GM19372 (cell line): ENCODE measurements around the gene ZBTB21.
"Not testable (repeated sequence)": the region's sequence is repeated elsewhere in the genome, so short reads cannot be mapped to it uniquely, and the experiment has no call there.

Experiments
- ATAC-seq: cut with Tn5 transposase; IDR thresholded peaks from one replicate; pipeline ENCODE4 v1.9.1; 2021; ENCODE audit warnings: mild to moderate bottlenecking, low read depth, moderate library complexity; ENCODE audit not compliant: unreplicated experiment

ZBTB21 gene

DNA sequence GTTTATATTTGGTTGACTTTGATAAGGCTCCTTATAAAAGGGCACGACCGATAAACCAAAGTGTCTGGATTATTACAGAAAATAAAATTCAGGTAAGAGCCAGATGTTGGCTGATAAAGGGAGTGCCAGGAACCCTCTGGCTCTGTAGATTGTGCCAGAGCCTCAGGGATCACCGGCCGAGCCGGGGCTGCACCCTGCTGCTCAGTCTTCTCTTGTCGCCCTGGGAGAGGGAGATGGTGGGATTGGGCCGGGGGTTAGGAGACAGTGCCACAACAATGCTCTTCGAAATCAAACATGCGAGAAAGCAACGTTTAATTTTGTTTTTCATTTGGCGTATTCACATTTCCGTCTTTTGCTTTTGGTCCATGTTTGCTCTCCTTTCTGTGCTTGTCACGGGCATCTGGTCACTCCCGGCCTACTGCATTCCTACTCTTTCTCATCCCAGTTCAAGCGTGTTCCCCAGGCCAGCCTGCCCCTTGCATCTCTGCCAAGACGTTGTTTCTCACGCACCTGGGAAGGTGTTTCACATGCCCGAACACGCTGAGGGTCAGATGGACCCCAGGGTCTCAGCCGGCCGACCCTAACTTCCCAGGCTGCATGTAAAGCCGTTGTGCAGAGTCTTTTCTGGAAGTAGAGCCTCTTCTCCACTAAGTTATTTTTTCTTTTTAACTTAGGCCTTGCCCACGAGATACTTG lies 37.5 kb downstream of the ZBTB21 start:
- no peak for ATAC-seq

- ATAC-seq, result no peak
Measured at GRCh38 chr21:41971891-41972290, 38.3 kb downstream of the ZBTB21 start.

- no peak for ATAC-seq
Measured at GRCh38 chr21:41970751-41971653, 39.2 kb downstream of the ZBTB21 start.

- ATAC-seq, result no peak
Measured at GRCh38 chr21:41970106-41970391, 40.1 kb downstream of the ZBTB21 start.

DNA sequence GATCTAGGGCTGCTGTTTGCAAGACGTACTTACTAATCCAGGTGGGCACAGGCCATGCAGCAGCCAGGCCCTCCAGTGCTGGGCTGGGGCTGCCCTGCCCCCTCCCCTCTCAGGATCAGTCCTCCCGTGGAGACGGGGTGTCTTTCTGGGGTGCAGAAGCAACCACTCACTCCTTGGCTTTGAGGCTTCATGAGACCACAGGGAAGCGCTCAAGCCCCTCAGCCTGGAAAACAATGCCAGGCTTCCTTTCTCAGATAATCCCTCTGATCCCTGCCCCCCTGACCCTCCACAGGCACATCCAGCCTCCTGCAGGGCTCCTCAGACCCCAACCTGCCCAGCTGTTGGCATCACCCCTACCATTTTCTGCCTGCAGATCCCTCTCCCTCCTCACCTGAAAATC lies 42.5 kb downstream of the ZBTB21 start:
- ATAC-seq, result no peak

GRCh38 chr21:41966872-41967621 lies 43.1 kb downstream of the ZBTB21 start:
- no peak for ATAC-seq

GRCh38 chr21:41966041-41966833 lies 43.9 kb downstream of the ZBTB21 start:
- no peak for ATAC-seq

DNA sequence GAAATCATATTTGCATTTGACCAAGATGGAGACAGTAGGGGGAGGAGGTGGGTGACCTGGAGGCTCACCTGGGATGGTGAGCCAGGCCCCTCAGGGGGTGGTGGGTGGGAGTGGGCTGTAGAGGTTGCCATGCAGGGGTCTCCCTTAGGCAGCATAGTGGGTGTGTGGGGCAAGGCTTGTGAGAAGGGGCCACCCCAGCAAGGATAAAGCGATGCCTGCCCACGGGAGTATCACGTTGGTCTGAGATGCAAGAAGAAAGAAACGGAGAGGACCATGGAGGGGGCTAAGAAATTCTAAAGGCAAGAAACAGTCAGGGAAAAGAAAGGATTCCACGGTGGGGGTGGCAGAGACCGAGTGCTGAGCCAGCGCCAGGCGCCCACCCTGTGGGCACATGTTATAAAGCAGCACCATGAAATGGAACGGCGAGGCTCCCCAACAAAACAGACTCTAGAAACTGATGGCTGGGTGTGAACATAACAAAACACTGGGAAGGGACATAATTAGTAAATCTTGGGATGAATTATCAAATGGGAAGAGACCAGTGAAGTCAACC lies 44.6 kb downstream of the ZBTB21 start:
- ATAC-seq, result no peak

DNA sequence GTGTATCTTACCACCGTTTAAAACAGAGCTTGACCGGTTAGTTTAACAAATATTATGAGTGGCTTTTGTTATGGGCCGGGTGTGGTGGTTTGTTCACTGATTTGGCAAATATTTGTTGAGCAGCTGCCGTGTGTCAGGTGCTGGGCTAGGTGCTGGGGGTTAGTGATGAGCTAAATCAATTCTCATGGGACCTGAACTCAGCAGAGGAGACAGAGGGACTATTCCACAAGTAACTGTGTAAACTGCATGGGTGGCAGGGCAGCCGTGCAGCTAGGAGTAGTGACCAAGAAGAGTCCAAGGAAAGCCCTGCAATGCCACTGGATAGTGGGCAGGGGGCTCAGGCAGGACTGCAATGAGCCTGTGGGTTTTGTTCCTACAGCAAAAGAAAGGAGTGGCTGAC lies 45.1 kb downstream of the ZBTB21 start:
- ATAC-seq, result no peak

DNA sequence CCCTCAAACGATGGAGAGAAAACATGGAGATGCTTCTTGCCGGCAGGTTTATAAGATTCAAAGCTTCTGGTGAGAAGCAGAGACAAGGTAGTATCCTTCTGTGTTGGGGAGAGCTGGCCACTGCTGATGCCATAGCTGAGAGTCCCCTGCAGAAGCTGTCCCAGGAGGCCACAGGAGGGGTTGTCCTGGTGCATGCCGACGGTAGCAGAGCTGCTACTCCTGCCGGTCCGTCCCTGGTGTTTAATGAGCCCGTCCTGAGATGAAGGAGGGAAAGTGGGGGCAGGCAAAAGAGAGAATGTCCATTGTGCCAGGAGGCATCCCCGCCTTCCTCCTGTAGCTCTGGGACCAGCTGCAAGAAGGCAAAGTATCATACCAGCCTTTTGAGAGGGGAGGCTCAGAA lies 46.0 kb downstream of the ZBTB21 start:
- no peak for ATAC-seq

GRCh38 chr21:41962425-41962966 lies 47.7 kb downstream of the ZBTB21 start:
- no peak for ATAC-seq

DNA sequence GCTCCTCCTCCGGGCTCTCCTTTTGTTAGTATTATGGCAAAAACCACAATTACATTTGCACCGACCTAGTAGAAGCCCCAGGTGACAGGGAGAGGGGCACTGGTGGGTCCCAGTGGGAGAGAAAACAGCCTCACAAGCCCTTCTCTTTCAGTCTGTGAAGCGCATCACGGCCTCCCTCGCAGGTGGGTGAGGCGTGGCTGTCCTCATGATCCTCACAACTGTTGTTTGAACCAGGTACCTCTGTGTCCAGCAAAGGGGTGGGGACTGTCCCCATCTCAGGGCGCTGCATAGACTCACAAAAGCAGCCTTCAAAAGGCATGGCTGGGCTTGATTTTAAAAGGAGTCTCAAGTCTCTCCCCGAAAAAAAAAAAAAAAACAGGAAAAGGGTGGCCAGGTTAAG lies 48.4 kb downstream of the ZBTB21 start:
- ATAC-seq, result no peak

GRCh38 chr21:41961282-41961701 lies 48.9 kb downstream of the ZBTB21 start:
- ATAC-seq, result no peak

- ATAC-seq, result no peak
Measured at GRCh38 chr21:41960386-41960785, 49.8 kb downstream of the ZBTB21 start.

DNA sequence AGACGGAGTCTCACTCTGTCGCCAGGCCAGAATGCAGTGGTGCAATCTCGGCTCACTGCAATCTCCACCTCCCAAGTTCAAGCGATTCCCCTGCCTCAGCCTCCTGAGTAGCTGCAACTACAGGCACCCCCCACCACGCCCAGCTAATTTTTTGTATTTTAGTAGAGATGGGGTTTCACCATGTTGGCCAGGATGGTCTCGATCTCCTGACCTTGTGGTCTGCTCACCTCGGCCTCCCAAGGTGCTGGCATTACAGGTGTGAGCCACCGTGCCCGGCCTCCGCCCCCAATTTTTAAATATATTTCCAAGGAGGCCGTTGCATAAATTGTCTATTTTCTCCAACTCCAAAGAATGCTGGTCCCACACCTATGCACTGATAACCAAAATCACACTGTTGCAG lies 50.5 kb downstream of the ZBTB21 start:
- not testable (repeated sequence) for ATAC-seq

GRCh38 chr21:41958886-41959563 lies 51.1 kb downstream of the ZBTB21 start:
- ATAC-seq, result no peak

DNA sequence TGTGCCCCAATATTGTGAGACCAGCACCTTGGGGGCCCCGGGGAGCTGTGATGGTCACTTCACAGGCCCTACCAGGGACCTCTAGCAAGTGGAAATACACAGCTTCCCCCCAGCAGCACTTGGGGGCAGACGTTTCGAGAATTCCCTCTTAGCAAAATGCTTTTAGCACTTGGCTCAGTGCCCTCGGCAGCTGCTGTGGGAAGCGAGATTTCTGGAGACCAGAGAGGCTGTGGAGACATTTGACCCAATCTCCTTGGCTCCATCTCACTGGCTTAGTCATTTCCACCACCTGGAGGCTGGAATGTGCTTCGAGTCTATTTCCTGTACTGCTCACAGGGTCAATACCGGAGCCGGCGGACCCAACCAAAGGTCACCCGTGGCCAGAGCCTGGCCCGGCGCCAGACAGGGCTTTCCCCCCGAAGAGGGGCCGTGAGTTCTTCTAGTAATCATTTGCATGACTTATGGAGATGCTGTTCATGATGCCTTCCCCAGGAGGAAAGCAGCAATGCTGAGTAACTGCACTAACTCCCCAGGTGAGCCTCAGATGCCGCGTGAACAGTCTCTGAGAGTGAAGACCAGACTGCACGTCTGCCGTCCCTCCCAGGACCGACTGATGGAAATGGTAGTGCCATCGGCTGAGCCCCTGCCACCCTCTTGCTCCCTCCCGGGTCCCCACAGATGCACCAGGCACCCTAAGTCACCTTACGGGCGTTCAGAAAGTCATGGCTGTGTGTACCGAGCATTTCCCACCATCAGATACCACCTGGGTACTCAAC lies 52.0 kb downstream of the ZBTB21 start:
- ATAC-seq, result no peak

DNA sequence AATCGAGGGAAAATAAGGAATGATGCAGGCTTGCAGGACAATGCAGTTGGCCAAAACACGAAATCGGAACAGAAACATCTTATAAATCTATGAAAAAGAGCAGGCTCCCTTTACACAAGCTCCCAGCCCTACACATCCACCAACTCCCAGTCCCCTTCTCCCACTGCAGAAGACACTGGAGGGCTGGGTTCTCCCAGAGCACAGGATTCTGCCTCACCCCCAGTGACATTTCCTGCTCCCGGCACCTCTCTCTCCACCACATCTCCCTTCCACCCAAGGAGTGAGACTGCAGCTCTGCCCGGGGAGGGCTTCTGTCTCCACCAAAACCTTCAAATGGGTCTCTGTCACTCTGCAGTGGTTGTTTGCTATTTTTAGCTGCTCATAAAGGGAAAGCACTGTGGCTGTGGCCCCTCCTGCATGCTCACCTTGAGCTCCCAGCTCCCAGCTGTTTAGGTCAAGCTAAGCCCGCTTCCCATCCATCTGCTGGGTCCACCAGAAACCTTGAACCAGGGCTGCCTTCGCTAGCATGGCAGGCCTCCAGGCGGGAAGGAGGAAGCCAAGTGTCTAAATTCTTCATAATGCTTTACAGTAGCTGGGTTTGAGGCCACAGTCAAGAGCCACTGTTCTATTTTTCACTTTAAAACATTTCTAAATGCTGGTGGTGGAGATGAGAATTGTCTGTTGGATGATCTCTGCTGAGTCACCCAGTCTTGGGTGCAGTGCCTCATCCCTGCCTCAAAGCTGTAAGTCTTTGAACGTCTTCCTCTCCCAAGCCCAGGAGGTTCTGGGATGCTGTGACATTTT lies 53.0 kb downstream of the ZBTB21 start:
- ATAC-seq, result no peak
